Measurements from ENCODE around the gene ASIC1.

DNA sequence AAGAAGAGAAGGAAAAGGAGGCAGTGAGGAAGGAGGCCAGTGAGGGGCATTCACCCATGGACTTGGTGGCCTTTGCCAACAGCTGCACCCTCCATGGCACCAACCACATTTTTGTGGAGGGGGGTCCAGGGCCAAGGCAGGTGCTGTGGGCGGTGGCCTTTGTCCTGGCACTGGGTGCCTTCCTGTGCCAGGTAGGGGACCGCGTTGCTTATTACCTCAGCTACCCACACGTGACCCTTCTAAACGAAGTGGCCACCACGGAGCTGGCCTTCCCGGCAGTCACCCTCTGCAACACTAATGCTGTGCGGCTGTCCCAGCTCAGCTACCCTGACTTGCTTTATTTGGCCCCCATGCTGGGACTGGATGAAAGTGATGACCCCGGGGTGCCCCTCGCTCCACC lies 16.3 kb downstream of the ASIC1 start:
- TF ChIP-seq POLR2A (IDR thresholded peaks at IDR 0.05), result no peak
- TF ChIP-seq, protein P1, sequence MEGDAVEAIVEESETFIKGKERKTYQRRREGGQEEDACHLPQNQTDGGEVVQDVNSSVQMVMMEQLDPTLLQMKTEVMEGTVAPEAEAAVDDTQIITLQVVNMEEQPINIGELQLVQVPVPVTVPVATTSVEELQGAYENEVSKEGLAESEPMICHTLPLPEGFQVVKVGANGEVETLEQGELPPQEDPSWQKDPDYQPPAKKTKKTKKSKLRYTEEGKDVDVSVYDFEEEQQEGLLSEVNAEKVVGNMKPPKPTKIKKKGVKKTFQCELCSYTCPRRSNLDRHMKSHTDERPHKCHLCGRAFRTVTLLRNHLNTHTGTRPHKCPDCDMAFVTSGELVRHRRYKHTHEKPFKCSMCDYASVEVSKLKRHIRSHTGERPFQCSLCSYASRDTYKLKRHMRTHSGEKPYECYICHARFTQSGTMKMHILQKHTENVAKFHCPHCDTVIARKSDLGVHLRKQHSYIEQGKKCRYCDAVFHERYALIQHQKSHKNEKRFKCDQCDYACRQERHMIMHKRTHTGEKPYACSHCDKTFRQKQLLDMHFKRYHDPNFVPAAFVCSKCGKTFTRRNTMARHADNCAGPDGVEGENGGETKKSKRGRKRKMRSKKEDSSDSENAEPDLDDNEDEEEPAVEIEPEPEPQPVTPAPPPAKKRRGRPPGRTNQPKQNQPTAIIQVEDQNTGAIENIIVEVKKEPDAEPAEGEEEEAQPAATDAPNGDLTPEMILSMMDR (IDR thresholded peaks at IDR 0.05), result no peak
